ENCODE results near the gene ITIH2.
A peak's percentile ranks its signal among the peaks of the same experiment; 100 is the strongest.
"Not testable (repeated sequence)": the region's sequence is repeated elsewhere in the genome, so short reads cannot be mapped to it uniquely, and the experiment has no call there.

ITIH2 gene, protein sequence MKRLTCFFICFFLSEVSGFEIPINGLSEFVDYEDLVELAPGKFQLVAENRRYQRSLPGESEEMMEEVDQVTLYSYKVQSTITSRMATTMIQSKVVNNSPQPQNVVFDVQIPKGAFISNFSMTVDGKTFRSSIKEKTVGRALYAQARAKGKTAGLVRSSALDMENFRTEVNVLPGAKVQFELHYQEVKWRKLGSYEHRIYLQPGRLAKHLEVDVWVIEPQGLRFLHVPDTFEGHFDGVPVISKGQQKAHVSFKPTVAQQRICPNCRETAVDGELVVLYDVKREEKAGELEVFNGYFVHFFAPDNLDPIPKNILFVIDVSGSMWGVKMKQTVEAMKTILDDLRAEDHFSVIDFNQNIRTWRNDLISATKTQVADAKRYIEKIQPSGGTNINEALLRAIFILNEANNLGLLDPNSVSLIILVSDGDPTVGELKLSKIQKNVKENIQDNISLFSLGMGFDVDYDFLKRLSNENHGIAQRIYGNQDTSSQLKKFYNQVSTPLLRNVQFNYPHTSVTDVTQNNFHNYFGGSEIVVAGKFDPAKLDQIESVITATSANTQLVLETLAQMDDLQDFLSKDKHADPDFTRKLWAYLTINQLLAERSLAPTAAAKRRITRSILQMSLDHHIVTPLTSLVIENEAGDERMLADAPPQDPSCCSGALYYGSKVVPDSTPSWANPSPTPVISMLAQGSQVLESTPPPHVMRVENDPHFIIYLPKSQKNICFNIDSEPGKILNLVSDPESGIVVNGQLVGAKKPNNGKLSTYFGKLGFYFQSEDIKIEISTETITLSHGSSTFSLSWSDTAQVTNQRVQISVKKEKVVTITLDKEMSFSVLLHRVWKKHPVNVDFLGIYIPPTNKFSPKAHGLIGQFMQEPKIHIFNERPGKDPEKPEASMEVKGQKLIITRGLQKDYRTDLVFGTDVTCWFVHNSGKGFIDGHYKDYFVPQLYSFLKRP

DNA sequence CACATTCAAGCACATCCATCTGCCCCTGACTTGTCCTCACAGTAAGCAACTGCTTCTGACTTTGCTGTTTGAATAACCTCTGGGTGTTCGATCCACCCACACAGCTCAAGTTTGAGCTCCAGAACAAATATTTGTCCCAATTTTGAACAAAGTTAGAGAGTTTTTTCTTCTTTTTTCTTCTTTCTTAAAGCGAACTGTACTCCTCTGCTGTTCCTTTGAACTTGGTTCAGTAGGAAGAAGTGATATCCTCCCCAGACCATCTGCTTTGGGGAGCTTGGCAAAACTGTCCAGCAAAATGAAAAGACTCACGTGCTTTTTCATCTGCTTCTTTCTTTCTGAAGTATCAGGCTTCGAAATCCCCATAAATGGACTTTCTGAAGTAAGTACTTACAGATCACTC lies at the start of gene ITIH2:
Gene ITIH2 (plus strand): TSS at position 177 of the 400 bp plus-strand sequence. CDS start 119 bp downstream, at position 296.
- Histone ChIP-seq H3K4me3 (no peak within 1 kb of the TSS), H3K36me3 (no peaks in the 10 kb centered on the region), H3K27ac (no peak within 1 kb of the TSS), H3K9me3 (no peaks in the 10 kb centered on the region), H3K27me3 (no peaks in the 10 kb centered on the region), H3K4me1 (peaks cover 0 to 9% (median 1%) of the 10 kb centered on the region in 4 donors)
- TF ChIP-seq, protein P1, sequence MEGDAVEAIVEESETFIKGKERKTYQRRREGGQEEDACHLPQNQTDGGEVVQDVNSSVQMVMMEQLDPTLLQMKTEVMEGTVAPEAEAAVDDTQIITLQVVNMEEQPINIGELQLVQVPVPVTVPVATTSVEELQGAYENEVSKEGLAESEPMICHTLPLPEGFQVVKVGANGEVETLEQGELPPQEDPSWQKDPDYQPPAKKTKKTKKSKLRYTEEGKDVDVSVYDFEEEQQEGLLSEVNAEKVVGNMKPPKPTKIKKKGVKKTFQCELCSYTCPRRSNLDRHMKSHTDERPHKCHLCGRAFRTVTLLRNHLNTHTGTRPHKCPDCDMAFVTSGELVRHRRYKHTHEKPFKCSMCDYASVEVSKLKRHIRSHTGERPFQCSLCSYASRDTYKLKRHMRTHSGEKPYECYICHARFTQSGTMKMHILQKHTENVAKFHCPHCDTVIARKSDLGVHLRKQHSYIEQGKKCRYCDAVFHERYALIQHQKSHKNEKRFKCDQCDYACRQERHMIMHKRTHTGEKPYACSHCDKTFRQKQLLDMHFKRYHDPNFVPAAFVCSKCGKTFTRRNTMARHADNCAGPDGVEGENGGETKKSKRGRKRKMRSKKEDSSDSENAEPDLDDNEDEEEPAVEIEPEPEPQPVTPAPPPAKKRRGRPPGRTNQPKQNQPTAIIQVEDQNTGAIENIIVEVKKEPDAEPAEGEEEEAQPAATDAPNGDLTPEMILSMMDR (IDR thresholded peaks at IDR 0.05): no peak
- no peak for DNase-seq
- intact Hi-C loops (cut with DNase I; ENCODE audit: low total_unique reads): no loop called here

DNA sequence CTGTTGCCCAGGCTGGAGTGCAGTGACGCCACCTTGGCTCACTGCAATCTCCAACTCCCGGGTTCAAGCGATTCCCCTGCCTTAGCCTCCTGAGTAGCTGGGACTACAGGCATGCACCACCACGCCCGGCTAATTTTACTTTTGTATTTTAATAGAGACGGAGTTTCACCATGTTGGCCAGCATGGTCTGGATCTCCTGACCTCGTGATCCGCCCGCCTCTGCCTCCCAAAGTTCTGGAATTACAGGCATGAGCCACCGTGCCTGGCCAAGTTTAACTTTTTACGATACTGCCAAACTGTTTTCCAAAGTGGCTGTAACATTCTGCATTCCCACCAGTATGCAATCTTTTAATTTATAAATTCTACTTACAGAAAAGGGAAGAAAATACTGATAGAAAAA lies 46.0 kb upstream of the ITIH2 start:
- peak overlapping the region; percentile 58 to 69 for H3K27ac ChIP-seq
- H3K4me1 ChIP-seq: peaks cover 0 to 59% (median 11%) of the 10 kb centered on the region in 4 donors
- DNase-seq: peak in 1 of 2 donors; percentile 74

DNA sequence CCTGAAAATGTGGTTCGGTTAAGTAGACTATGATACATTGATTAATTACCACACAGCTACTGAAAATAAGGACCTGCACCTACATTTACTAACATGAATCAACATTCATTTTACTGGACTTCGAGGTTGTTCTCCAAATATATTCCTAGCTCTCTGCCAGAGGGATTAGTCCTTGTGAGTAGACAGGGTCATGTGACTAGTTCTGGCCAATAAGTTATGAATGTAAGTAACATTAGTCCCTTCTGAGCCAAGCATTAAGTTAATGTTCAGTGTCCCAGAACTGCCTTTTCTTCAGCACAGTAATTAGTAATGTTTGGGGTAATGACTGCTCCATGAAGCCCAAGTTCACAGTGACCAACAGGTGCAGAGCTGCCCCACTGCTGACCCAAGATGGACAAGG lies 45.6 kb upstream of the ITIH2 start:
- H3K27ac ChIP-seq: peak overlapping the region; percentile 58 to 69
- no peak overlapping the region for H3K4me3 ChIP-seq
- intact Hi-C loops (cut with DNase I; ENCODE audit: low total_unique reads): no loop called here
- H3K4me1 ChIP-seq: peaks cover 0 to 63% (median 13%) of the 10 kb centered on the region in 4 donors
- H3K27me3 ChIP-seq: no peaks in the 10 kb centered on the region
- TF ChIP-seq, protein P1 (IDR thresholded peaks at IDR 0.05): no peak
- H3K36me3 ChIP-seq: peaks cover 0 to 6% (median 0%) of the 10 kb centered on the region in 3 donors
- DNase-seq: no peak
- no peaks in the 10 kb centered on the region for H3K9me3 ChIP-seq

More for the DNA sequence above, 46.0 kb upstream of the ITIH2 start:
- H3K27me3 ChIP-seq; H3K9me3 ChIP-seq; H3K4me3 ChIP-seq; intact Hi-C loops (cut with DNase I; ENCODE audit: low total_unique reads); H3K36me3 ChIP-seq: not testable (repeated sequence)

DNA sequence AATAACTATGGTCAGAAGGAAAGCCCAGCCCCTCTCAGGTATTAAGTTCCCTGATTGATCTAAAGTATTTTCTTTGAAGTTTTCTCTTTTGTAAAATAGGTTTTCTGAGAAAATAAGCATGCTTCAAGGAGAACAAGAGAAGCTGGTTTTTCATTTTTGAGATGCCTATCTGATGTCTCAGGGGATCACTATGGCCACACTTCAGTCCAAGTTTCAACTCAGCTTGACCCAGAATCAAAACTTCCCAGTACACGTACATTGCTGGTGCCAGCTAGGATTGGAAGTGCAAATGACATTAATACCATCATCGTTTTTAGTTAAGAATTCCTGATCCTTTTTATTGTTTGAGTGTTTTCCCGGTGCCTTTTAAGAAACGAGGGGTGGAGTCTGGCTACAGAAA lies 43.6 kb upstream of the ITIH2 start:
- Histone ChIP-seq H3K27me3 (no peaks in the 10 kb centered on the region), H3K27ac (peak overlapping the region; percentile 58 to 69), H3K4me1 (peaks cover 0 to 77% (median 17%) of the 10 kb centered on the region in 4 donors), H3K9me3 (no peaks in the 10 kb centered on the region), H3K4me3 (no peak overlapping the region), H3K36me3 (no peaks in the 10 kb centered on the region)
- no peak for DNase-seq
- TF ChIP-seq, protein P1 (IDR thresholded peaks at IDR 0.05): no peak
- intact Hi-C loops (cut with DNase I; ENCODE audit: low total_unique reads): no loop called here

DNA sequence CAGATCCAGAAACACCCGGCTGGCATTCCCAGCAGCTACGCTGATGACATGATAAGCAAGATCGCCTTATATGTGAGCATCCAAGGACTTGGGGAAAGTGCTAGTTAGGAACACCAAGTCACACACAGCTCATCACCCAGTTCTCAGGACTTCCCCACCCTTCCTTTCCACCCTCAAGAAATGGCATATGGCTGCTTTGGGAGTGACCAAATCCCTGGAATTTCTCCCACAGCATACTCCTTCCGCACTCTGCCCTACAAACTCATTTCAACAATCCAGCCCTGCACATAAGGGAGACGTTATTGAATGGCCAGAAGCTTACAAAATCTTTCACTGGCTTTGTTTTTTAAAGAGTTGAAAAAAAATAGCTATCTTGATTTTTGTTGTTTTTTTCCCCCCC lies 40.6 kb upstream of the ITIH2 start:
- Histone ChIP-seq H3K36me3 (no peaks in the 10 kb centered on the region), H3K9me3 (no peaks in the 10 kb centered on the region), H3K27ac (peak overlapping the region in 1 of 2 donors; percentile 16), H3K4me3 (no peak overlapping the region), H3K4me1 (peaks cover 0 to 70% (median 27%) of the 10 kb centered on the region in 4 donors), H3K27me3 (no peaks in the 10 kb centered on the region)
- no peak for DNase-seq
- TF ChIP-seq, protein P1 (IDR thresholded peaks at IDR 0.05): no peak
- intact Hi-C loops (cut with DNase I; ENCODE audit: low total_unique reads): no loop called here

Data from tibial artery (tissue), 4 donors.